HepG2 (cell line): ENCODE data around the gene BIK. TPM values are rescaled to one million over a fixed set of nuclear protein-coding genes. Genes with fewer than 3 reads are reported as not detected.

Experiments
- ATF1 ChIP-seq: IDR thresholded peaks from 2 replicates; pipeline ENCODE4 v1.6.1; 2016; ENCODE audit warnings: mild to moderate bottlenecking, control low read depth
- E2F2 ChIP-seq: sonication (generic); formaldehyde crosslinking; IDR thresholded peaks from 2 replicates; pipeline ENCODE4 v1.4.0; 2020; ENCODE audit warnings: missing genetic modification reagents, borderline replicate concordance
- HIC2 ChIP-seq: sonication (generic); formaldehyde crosslinking; IDR thresholded peaks from 2 replicates; pipeline ENCODE4 v1.9.0; 2022; ENCODE audit warnings: low read depth, missing genetic modification reagents
- KDM6A ChIP-seq: IDR thresholded peaks from 2 replicates; pipeline ENCODE4 v1.6.1; 2016; ENCODE audit warnings: low read depth
- KLF13 ChIP-seq: sonication (generic); formaldehyde crosslinking; IDR thresholded peaks from 2 replicates; pipeline ENCODE4 v1.4.0; 2020; ENCODE audit warnings: mild to moderate bottlenecking, missing genetic modification reagents
- MLLT10 ChIP-seq: sonication (generic); formaldehyde crosslinking; IDR thresholded peaks from 2 replicates; pipeline ENCODE4 v1.4.0; 2020; ENCODE audit warnings: missing genetic modification reagents
- MXD3 ChIP-seq: IDR thresholded peaks from 2 replicates; pipeline ENCODE4 v1.6.1; 2016; ENCODE audit warnings: mild to moderate bottlenecking, missing biosample characterization, missing genetic modification reagents
- NBN ChIP-seq: fragments of 450-650 bp; conservative IDR thresholded peaks from 2 replicates; pipeline ENCODE4 v1.6.1; 2017
- NR2F2 ChIP-seq: IDR thresholded peaks from 2 replicates; pipeline ENCODE4 v1.6.1; 2012; ENCODE audit warnings: low read depth, inconsistent platforms, borderline replicate concordance
- PAF1 ChIP-seq: IDR thresholded peaks from 2 replicates; pipeline ENCODE4 v1.6.1; 2016; ENCODE audit warnings: missing genetic modification reagents, missing compliant biosample characterization
- SMARCC2 ChIP-seq: fragments of 450-650 bp; IDR thresholded peaks from 2 replicates; pipeline ENCODE4 v1.6.1; 2017; ENCODE audit warnings: antibody characterized with exemption, mild to moderate bottlenecking
- SMYD3 ChIP-seq: sonication (generic); formaldehyde crosslinking; IDR thresholded peaks from 2 replicates; pipeline ENCODE4 v1.8.1; 2023; ENCODE audit warnings: mild to moderate bottlenecking, missing genetic modification reagents
- STAG1 ChIP-seq: sonication (generic); formaldehyde crosslinking; IDR thresholded peaks from 2 replicates; pipeline ENCODE4 v1.4.0; 2020; ENCODE audit warnings: missing genetic modification reagents
- TSC22D2 ChIP-seq: sonication (generic); formaldehyde crosslinking; IDR thresholded peaks from 2 replicates; pipeline ENCODE4 v1.5.1; 2020; ENCODE audit warnings: missing genetic modification reagents, mild to moderate bottlenecking, borderline replicate concordance
- U2AF1 ChIP-seq: fragments of 200-400 bp; formaldehyde crosslinking; optimal IDR thresholded peaks from 2 replicates; pipeline ENCODE3; 2017; ENCODE audit warnings: mild to moderate bottlenecking, low read depth, low read length
- ZBTB34 ChIP-seq: sonication (generic); formaldehyde crosslinking; IDR thresholded peaks from 2 replicates; pipeline ENCODE4 v1.8.0; 2022; ENCODE audit warnings: mild to moderate bottlenecking, missing genetic modification reagents
- ZBTB43 ChIP-seq: sonication (generic); formaldehyde crosslinking; conservative IDR thresholded peaks from 2 replicates; pipeline ENCODE4 v1.4.0; 2020; ENCODE audit warnings: missing genetic modification reagents
- ZEB1 ChIP-seq: IDR thresholded peaks from 2 replicates; pipeline ENCODE4 v1.6.1; 2012; ENCODE audit warnings: mild to moderate bottlenecking, low read depth, inconsistent platforms; ENCODE audit not compliant: insufficient replicate concordance
- ZNF121 ChIP-seq: sonication (generic); formaldehyde crosslinking; IDR thresholded peaks from 2 replicates; pipeline ENCODE4 v1.5.0; 2020; ENCODE audit warnings: mild to moderate bottlenecking, missing genetic modification reagents
- ZNF280B ChIP-seq: sonication (generic); formaldehyde crosslinking; IDR thresholded peaks from 2 replicates; pipeline ENCODE4 v1.5.0; 2020; ENCODE audit warnings: missing genetic modification reagents, mild to moderate bottlenecking, borderline replicate concordance
- ZNF558 ChIP-seq: sonication (generic); formaldehyde crosslinking; IDR thresholded peaks from 2 replicates; pipeline ENCODE4 v1.9.0; 2022; ENCODE audit warnings: mild to moderate bottlenecking, missing genetic modification reagents, borderline replicate concordance
- ZNF562 ChIP-seq: sonication (generic); formaldehyde crosslinking; IDR thresholded peaks from 2 replicates; pipeline ENCODE4 v1.8.0; 2022; ENCODE audit warnings: missing genetic modification reagents, borderline replicate concordance
- ZNF746 ChIP-seq: sonication (generic); formaldehyde crosslinking; IDR thresholded peaks from 2 replicates; pipeline ENCODE4 v1.8.0; 2022; ENCODE audit warnings: mild to moderate bottlenecking, missing genetic modification reagents
- ZSCAN25 ChIP-seq: sonication (generic); formaldehyde crosslinking; IDR thresholded peaks from 2 replicates; pipeline ENCODE4 v1.8.0; 2022; ENCODE audit warnings: mild to moderate bottlenecking, missing genetic modification reagents
- polyA plus RNA-seq, 8 experiments: library from polyadenylated mRNA; depleted of rRNA in 3 of 8; stranded (reverse) in 7 of 8; unstranded in 1 of 8; fragments of >200 nt; fragmentation: Illumina TruSeq in 4 of 8; extraction: Trizol in 4 of 8; gene quantifications; 2 replicates each; pipeline versions ENCODE4 v1.2.1 to v1.2.3, GENCODE V29; 2011 to 2016; ENCODE audit warnings: low read depth in 4 of 8, missing spikeins in 1 of 8, mixed read lengths in 1 of 8; ENCODE audit not compliant: insufficient read depth in 1 of 8
- total RNA-seq, 5 experiments: library from RNA; depleted of rRNA; stranded (reverse); fragments of >200 nt; fragmentation: Illumina TruSeq; extraction: Trizol; gene quantifications; 2 replicates each; pipeline ENCODE4 v1.2.3, GENCODE V29; 2016; ENCODE audit warnings: low read depth in 1 of 5

Gene BIK
- total and polyA plus RNA-seq, 2 of the 13 experiments (the other 11 are each of a cell fraction or from before 2014, with no cell fraction given), result 0.54 to 0.80 TPM

- TF ChIP-seq STAG1 (CRISPR knock-in tag), result no peak; the same call in 1 of the 2 replicates
- peak; percentile 81; the same call in 1 of the 2 replicates for TF ChIP-seq TSC22D2 (CRISPR knock-in tag)
- TF ChIP-seq ZSCAN25 (CRISPR knock-in tag), result no peak
- no peak for TF ChIP-seq MLLT10
- TF ChIP-seq MXD3, result peak; percentile 81
- TF ChIP-seq KLF13 (CRISPR knock-in tag), result no peak
- no peak for TF ChIP-seq ZNF562 (CRISPR knock-in tag)
- no peak for TF ChIP-seq PAF1 (CRISPR knock-in tag)
- no peak; the same call in 1 of the 2 replicates for TF ChIP-seq ZBTB34 (CRISPR knock-in tag)
- no peak for TF ChIP-seq ATF1 (CRISPR knock-in tag)
- TF ChIP-seq U2AF1, result no peak
- TF ChIP-seq ZEB1, result no peak
- TF ChIP-seq NR2F2, result no peak
- 0 out of 2 replicates have a peak, but pooled peaks have one; percentile 3 for TF ChIP-seq ZNF280B
- no peak for TF ChIP-seq SMYD3 (CRISPR knock-in tag)
- peak; percentile 83 for TF ChIP-seq ZNF121 (CRISPR knock-in tag)
- no peak for TF ChIP-seq ZBTB43 (CRISPR knock-in tag)
- no peak for TF ChIP-seq NBN
- peak; percentile 59; the same call in 1 of the 2 replicates for TF ChIP-seq ZNF558
- TF ChIP-seq HIC2 (CRISPR knock-in tag), result peak; percentile 51; the same call in 1 of the 2 replicates
- no peak for TF ChIP-seq E2F2
- peak; percentile 55 for TF ChIP-seq ZNF746
- TF ChIP-seq SMARCC2, result no peak
- no peak for TF ChIP-seq KDM6A (CRISPR knock-in tag)
Measured at GRCh38 chr22:43142880-43143562, 32.5 kb downstream of the BIK start, which contains the start of gene MCAT (continued).
